ENCODE results near the gene TRIM66. TPM values are rescaled to one million over a fixed set of nuclear protein-coding genes. Genes with fewer than 3 reads are reported as not detected.

Gene TRIM66
- total and polyA plus RNA-seq, 10 of the 15 experiments (the other 5 are each of a cell fraction or from before 2014, with no cell fraction given), result 1.7 to 14.5 (median 7.4) TPM

- peak overlapping the region; percentile 40 for H3K27ac ChIP-seq (ENCODE audit: control insufficient read depth, insufficient read depth)
- intact Hi-C loops (cut with micrococcal nuclease; ENCODE audit: unreplicated experiment), result loop anchor here (5.0 to 10.0 kb wide), 3 partner anchors 151 to 381 kb away; partner anchors contain the start of gene AKIP1
- no peaks in the 10 kb centered on the region for H3K27me3 ChIP-seq (replicated peaks in 1 of 2; ENCODE audit: control insufficient read depth in 2 of 2, insufficient read depth in 2 of 2, low read length in 1 of 2)
- peaks cover 31% of the 10 kb centered on the region for H3K4me1 ChIP-seq (ENCODE audit: control insufficient read depth, insufficient read depth, low read length)
- WGBS (ENCODE audit: insufficient coverage, insufficient replicate concordance, low lambda C conversion rate, missing lambda C conversion rate), result 67% methylated on average over 2 of the region's 2 CpGs
- in situ Hi-C loops (cut with MboI), result no loop called here
- H3K4me3 ChIP-seq, result peak overlapping the region; percentile 88
- DNase-seq (ENCODE audit: low read depth, low spot score) (no peak), FAIRE-seq (no peak), ATAC-seq (no peak)
- H3K79me2 ChIP-seq (ENCODE audit: control insufficient read depth, insufficient read depth, low read length), result peaks cover 69% of the 10 kb centered on the region
- ChIA-PET RAD21 (ENCODE audit: unreplicated experiment) (no interaction called here), SMC1A (ENCODE audit: uncharacterized antibody, unreplicated experiment) (no interaction called here), POLR2A (no interaction called here), CTCF (interaction anchor here (1.6 kb wide), 1 partner anchor 273 kb away, joined by 7 read pairs; no protein-coding TSS in a partner anchor)
- H3K9me3 ChIP-seq (replicated peaks; ENCODE audit: control insufficient read depth, insufficient read depth, low read length), result no peaks in the 10 kb centered on the region
- peak overlapping the region; percentile 81 for H3K4me2 ChIP-seq (ENCODE audit: control insufficient read depth, insufficient read depth)
- H2AFZ ChIP-seq (ENCODE audit: control insufficient read depth, low read depth, low read length), result no peak overlapping the region
- no TSS peak for BruUV-seq (replicated peaks)
- TF ChIP-seq POLR2AphosphoS2 (IDR thresholded peaks at IDR 0.05; ENCODE audit: low read depth, low read length) (no peak), ATF2 (IDR thresholded peaks at IDR 0.05; ENCODE audit: low read length) (no peak), FOXK2 (IDR thresholded peaks at IDR 0.05) (no peak), MAX (IDR thresholded peaks at IDR 0.05; ENCODE audit: low read depth, low read length) (no peak), NR2C2 (IDR thresholded peaks at IDR 0.05; ENCODE audit: borderline replicate concordance, control insufficient read depth, insufficient read length, low read depth) (no peak), SIN3A (IDR thresholded peaks at IDR 0.05; ENCODE audit: low read depth, low read length) (no peak), LARP7 (IDR thresholded peaks at IDR 0.05) (no peak), MYB (IDR thresholded peaks at IDR 0.05; ENCODE audit: borderline replicate concordance, low read depth, low read length) (no peak), SMAD5 (IDR thresholded peaks at IDR 0.05; ENCODE audit: low read depth) (no peak)
- H3K36me3 ChIP-seq (ENCODE audit: control insufficient read depth in 2 of 2, insufficient read depth in 2 of 2, low read length in 1 of 2), result peaks cover 8 to 23% of the 10 kb centered on the region in 2 experiments
- H3K9ac ChIP-seq (ENCODE audit: control insufficient read depth, insufficient read depth, low read length), result peak overlapping the region; percentile 100; the same call in 1 of the 2 replicates
- H4K20me1 ChIP-seq (ENCODE audit: control insufficient read depth, insufficient read depth), result peaks cover 5% of the 10 kb centered on the region; the same call in 1 of the 2 replicates
Observed at GRCh38 chr11:8685820-8686219, 3.4 kb upstream of the TRIM66 start.

All from GM12878 (cell line).